HG03521 (cell line): Measurements from ENCODE around the gene CCDC122.
"Not testable (repeated sequence)": the region's sequence is repeated elsewhere in the genome, so short reads cannot be mapped to it uniquely, and the experiment has no call there.

ENCODE experiments used
- ATAC-seq: cut with Tn5 transposase; IDR thresholded peaks from one replicate; pipeline ENCODE4 v1.9.1; 2021; ENCODE audit warnings: mild to moderate bottlenecking, moderate library complexity; ENCODE audit not compliant: unreplicated experiment

CCDC122 gene

DNA sequence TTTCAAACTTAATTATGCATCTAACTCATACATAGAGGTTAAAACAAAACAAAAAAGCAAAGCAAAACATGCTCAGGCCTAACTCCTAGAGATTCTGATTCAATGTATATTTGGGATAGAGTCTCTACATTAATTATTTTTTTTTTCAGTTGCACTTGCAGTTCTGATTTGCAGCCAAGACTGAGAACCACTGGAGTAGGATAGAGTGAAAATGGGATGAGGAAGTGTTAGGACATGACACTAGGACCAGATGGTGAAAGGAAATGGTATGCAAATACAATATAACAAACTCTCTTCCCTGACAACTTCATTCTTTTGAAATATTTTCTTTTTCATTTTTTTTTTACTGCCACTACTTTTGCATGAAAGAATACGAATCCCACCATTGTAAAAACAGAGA is 1.8 kb downstream of the CCDC122 start:
- ATAC-seq: no peak

DNA sequence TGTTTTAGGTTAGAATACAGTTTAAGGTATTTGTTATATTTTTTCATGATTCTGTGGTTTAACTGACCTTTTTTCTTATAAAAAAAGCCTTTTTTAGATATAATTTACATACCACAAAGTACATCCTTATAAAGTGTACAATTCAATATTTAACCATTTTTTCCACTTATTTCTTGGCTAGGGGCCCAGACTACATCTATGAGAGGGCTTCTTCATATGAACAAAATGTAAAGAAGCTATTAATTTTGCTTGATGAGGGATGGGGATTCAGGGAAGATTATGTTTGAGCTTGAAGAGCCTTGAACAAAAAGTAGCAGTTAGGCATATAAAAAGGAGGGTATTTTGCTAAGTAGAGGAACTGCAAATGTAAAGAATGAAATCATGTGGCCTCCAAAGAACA is 2.2 kb downstream of the CCDC122 start:
- no peak for ATAC-seq

GRCh38 chr13:43876366-43876765 is 3.2 kb downstream of the CCDC122 start:
- no peak for ATAC-seq

DNA sequence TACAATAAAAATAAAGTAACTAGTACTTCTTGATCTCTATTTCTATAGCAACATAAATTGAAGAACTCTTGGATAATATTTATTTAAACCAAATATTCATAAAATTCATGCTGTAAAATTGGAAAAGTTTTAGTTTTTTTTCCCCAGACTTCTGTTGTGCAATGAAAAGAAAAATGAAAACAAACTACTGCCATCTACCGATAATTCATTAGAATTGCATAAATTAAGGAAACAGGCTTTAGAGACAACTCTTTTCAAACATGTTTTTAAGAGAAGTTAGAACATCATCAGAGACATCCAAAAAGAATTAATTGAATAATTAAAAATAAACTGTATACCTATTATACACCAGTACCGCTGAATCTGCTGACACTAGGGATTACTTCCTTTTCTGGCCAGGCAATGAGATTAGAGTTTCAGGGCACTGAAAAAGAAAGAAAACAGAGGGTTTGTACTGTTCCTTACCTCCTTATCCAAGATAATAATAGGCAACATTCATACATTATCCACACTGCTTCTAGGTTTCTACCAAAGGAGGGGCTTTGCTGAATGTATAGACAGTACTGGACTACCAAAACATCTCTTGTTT is 4.9 kb downstream of the CCDC122 start:
- ATAC-seq: no peak

- ATAC-seq: no peak
These were observed 7.4 kb downstream of the CCDC122 start for GRCh38 chr13:43872181-43872580.

DNA sequence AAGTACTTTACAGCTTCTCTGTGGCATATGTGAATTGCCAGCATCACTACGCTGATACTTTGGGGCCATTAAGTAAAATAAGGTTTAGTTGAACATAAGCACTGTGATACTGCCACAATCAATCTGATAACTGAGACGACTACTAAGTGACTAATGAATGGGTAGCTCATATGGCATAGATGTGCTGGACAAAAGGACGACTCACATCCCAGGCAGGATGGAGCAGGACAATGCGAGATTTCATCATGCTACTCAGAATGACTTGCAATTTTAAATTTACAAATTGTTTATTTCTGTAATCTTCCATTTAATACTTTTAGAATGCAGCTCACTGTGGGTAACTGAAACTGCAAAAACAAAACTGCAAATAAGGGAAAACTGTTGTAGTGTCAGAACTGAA is 13.6 kb downstream of the CCDC122 start:
- ATAC-seq: no peak

DNA sequence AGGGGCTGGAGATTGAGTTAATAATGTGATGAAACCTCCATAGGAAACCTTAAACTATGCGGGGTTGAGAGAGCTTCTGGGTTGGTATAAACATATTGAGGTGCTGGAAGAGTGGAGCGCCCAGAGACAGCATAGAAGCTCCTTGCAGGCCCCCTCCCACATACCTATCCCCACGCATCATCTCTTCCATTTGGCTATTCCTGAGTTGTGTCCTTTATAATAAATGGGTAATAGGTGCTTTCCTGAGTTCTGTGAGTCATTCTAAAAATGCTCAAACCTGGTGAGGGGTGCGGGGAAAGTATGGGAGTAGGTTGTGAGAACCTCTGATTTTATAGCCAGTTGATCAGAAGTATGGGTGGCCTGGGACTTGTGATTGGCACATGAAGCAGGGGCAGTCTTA is 14.6 kb downstream of the CCDC122 start:
- ATAC-seq: no peak

- ATAC-seq: no peak
These were observed 17.7 kb downstream of the CCDC122 start for GRCh38 chr13:43861863-43862262.

- no peak for ATAC-seq
These were observed 26.6 kb downstream of the CCDC122 start for GRCh38 chr13:43852923-43853404.

GRCh38 chr13:43850873-43851272 is 28.7 kb downstream of the CCDC122 start:
- no peak for ATAC-seq

- ATAC-seq: no peak
These were observed 31.4 kb downstream of the CCDC122 start for GRCh38 chr13:43848001-43848649.

DNA sequence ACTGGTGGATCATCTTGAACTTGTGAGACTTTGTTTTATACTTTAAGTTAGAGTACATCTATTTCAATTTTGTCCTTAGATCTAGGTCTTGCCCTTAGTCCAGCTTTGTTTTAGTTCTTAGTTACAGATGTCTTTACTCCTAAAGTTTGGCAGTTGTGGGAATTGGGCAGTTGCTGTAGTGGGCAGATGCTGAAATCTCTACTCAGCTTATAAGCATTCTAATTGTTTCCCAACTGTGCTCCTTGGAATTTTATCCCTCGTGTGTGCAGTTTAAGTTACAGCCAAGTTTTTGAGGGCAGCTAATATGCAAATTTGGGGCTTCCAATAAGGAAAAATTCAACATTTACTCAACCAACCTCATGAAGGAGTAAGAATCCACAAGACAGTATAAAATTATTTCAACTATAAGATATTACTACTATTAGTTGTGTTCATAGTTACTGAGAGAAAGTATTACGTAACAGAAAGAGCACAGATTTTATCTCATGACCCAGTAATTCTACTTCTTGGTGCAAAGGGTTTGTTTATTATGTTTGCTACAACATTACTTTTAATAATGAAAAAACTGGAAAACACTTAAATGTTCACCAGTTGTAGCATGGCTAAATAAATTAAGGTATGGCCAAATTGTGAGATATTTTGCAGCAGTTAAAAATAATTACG is 32.9 kb downstream of the CCDC122 start:
- no peak for ATAC-seq

DNA sequence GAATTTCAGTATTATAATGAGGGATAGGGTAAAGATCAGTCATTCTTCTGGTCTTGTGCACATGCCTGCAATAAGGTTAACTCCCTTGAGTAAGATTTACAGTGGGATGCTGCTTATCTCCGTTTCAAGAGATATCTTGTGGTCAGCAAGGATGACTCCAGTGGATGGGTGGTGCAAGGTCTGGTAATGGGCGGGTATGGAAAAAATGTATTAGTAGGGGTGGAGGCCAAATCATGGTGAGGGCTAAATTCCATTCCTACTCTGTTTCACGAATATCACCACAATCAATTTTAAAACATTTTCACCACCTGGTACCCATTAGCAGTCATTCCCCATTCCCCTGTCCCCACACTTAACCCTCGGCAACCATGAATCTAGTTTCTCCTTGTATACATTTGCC is 40.6 kb downstream of the CCDC122 start:
- no peak for ATAC-seq

- no peak for ATAC-seq
These were observed 43.8 kb downstream of the CCDC122 start for GRCh38 chr13:43835701-43836100.

- no peak for ATAC-seq
These were observed 48.5 kb downstream of the CCDC122 start for GRCh38 chr13:43831088-43831487.

GRCh38 chr13:43830497-43830881 is 49.1 kb downstream of the CCDC122 start:
- no peak for ATAC-seq

DNA sequence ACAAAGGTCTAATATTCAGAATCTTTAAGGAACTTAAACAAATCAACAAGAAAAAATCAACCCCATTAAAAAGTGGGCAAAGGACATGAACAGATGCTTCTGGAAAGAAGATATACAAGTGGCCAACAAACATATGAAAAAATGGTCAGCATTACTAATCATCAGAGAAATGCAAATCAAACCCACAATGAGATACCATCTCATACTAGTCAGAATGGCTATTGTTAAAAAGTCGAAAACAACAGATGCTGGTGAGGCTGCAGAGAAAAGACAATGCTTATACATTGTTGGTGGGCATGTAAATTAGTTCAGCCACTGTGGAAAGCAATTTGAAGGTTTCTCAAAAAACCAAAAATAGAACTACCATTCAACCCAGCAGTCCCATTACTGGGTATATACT is 54.9 kb downstream of the CCDC122 start:
- ATAC-seq: not testable (repeated sequence)

DNA sequence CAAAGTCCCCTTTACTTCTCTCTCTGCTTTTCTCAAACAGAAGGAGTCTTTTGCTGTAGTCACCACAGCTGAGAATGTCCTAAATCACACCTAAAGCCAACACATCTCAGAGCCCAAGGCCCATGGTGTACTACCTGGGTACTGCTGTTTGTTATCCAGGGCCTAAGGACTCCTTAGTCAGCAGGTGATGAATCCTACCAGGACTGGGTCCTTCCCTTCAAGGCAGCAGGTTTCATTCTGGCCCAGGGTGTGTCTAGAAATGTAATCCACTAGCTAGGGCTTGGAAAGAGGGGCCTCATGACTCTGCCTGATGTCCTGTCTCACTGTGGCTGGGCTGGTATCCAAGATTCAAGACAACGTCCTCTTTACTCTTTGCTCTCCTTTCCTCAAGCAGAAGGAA is 56.6 kb downstream of the CCDC122 start:
- no peak for ATAC-seq

DNA sequence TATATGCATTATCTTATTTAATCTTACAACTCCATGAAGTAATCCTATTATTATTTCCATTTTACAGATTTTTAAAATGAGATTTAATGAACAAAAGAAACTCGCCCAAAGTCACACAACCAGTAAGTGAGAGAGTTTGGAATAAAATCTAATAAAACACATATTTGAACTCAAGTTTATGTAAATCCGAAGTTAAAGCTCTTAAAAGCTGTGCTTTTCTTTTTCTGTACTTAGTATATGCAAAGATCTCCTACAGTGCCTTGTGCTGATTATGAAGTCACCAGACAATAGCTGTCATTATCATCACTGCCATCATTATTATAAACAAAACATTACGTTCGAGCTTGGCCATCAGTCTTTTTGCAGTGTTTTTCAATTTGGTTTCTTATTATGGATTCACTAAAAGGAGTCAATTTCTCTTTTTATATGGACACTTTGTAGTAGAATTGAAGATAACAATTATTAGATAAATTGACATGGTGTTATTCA is 63.1 kb downstream of the CCDC122 start:
- ATAC-seq: no peak

- no peak for ATAC-seq
These were observed 64.3 kb downstream of the CCDC122 start for GRCh38 chr13:43815204-43815603.

GRCh38 chr13:43808676-43809075 is 70.9 kb downstream of the CCDC122 start:
- no peak for ATAC-seq

DNA sequence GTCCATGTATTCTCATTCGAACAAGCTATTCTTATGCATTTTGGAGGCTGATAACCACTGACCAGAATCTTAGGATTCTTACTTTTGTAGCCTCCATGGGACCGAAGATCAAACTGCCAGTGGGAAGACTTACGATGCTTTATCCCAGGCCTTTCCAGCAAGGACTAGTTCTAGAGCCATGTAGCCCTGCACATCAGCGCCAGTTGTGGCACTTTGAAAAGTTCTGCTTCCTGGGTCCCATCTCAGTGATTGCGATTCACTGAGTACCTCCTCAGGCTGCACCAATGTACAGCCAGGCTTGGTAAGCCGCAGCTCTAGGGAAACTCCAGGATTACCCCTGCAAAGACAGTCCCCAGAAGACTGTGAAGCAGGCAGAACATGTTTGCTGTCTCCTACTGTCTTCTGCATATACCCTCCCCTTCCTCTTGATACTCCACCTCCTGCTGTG is 73.8 kb downstream of the CCDC122 start:
- ATAC-seq: no peak
